K562 (cell line): Measurements from ENCODE around the gene MCCD1. TPM values are rescaled to one million over a fixed set of nuclear protein-coding genes. Genes with fewer than 3 reads are reported as not detected.
A peak's percentile ranks its signal among the peaks of the same experiment; 100 is the strongest.

Experiments used
- ADNP ChIP-seq: fragments of 200-800 bp; sonication (Bioruptor generic); IDR thresholded peaks from 2 replicates; pipeline ENCODE4 v1.6.1; 2016; ENCODE audit warnings: missing genetic modification characterization, missing compliant biosample characterization
- FIP1L1 ChIP-seq: fragments of 200-400 bp; formaldehyde crosslinking; IDR thresholded peaks from 2 replicates; pipeline ENCODE4 v1.6.1; 2018; ENCODE audit warnings: mild to moderate bottlenecking, low read depth, low read length; ENCODE audit not compliant: poor library complexity, severe bottlenecking
- HES1 ChIP-seq: fragments of 450-650 bp; IDR thresholded peaks from 2 replicates; pipeline ENCODE4 v1.6.1; 2016; ENCODE audit warnings: low read depth, mild to moderate bottlenecking, moderate library complexity
- MCM5 ChIP-seq: fragments of 450-650 bp; IDR thresholded peaks from 2 replicates; pipeline ENCODE4 v1.6.1; 2016; ENCODE audit warnings: low read depth
- MLX ChIP-seq, 2 experiments: fragments of 450-650 bp in 1 of 2; sonication (generic) in 1 of 2; formaldehyde crosslinking; conservative IDR thresholded peaks; 2 replicates each; pipeline versions ENCODE4 v1.4.0 to v1.8.1; 2020 to 2022; ENCODE audit warnings: mild to moderate bottlenecking in 1 of 2, missing genetic modification reagents in 1 of 2
- MYNN ChIP-seq, 2 experiments: sonication (generic); formaldehyde crosslinking in 1 of 2; IDR thresholded peaks; 2 replicates each; pipeline versions ENCODE4 v1.5.0 to v1.6.1; 2016 to 2020; ENCODE audit warnings: antibody characterized with exemption in 1 of 2, missing genetic modification reagents in 1 of 2
- PHB2 ChIP-seq: fragments of 450-650 bp; IDR thresholded peaks from 2 replicates; pipeline ENCODE4 v1.6.1; 2017; ENCODE audit warnings: low read depth
- RBM17 ChIP-seq: fragments of 200-400 bp; formaldehyde crosslinking; IDR thresholded peaks from 2 replicates; pipeline ENCODE4 v1.6.1; 2017; ENCODE audit warnings: low read depth, mild to moderate bottlenecking, low read length, borderline replicate concordance
- SNRNP70 ChIP-seq: fragments of 200-400 bp; formaldehyde crosslinking; optimal IDR thresholded peaks from 2 replicates; pipeline ENCODE3; 2017; ENCODE audit warnings: low read depth, low read length
- TRIM24 ChIP-seq, 2 experiments: fragments of 450-650 bp; IDR thresholded peaks; 2 replicates each; pipeline ENCODE4 v1.6.1; 2016
- U2AF1 ChIP-seq: fragments of 200-400 bp; formaldehyde crosslinking; optimal IDR thresholded peaks from 2 replicates; pipeline ENCODE3; 2017; ENCODE audit warnings: mild to moderate bottlenecking, low read depth, low read length, moderate library complexity
- ZNF184 ChIP-seq: sonication (generic); formaldehyde crosslinking; IDR thresholded peaks from 2 replicates; pipeline ENCODE4 v1.5.0; 2020; ENCODE audit warnings: missing genetic modification reagents
- ZNF41 ChIP-seq: fragments of 250-450 bp; sonication (Bioruptor Pico); conservative IDR thresholded peaks from 2 replicates; pipeline ENCODE4 v1.4.0; 2020; ENCODE audit warnings: mild to moderate bottlenecking
- ZNF436 ChIP-seq: fragments of 250-450, 450-650 bp; sonication (Bioruptor Pico); formaldehyde crosslinking; IDR thresholded peaks from 2 replicates; pipeline ENCODE4 v1.7.0; 2020; ENCODE audit warnings: mild to moderate bottlenecking
- ZNF764 ChIP-seq: fragments of 250-450 bp; sonication (Bioruptor Pico); IDR thresholded peaks from 2 replicates; pipeline ENCODE4 v1.4.0; 2020; ENCODE audit warnings: low read depth, mild to moderate bottlenecking, moderate library complexity
- polyA plus RNA-seq, 8 experiments: library from polyadenylated mRNA; depleted of rRNA in 4 of 8; stranded (reverse) in 5 of 8; unstranded in 3 of 8; fragments of >200 nt; fragmentation: Nextera tagmentation in 2 of 8; fragmentation: Illumina TruSeq in 1 of 8; extraction: Ambion mirVana in 2 of 8; extraction: Trizol in 1 of 8; gene quantifications; 2 replicates each; pipeline versions ENCODE4 v1.2.1 to v1.2.3, GENCODE V29; 2011 to 2014; ENCODE audit warnings: inconsistent platforms in 1 of 8, missing spikeins in 1 of 8
- total RNA-seq, 7 experiments: library from RNA; depleted of rRNA in 6 of 7; stranded (reverse); fragments of >200 nt in 6 of 7; fragmentation: Illumina TruSeq in 2 of 7; extraction: Trizol in 2 of 7; gene quantifications; 2 replicates each; pipeline versions ENCODE4 v1.2.1 to v1.2.3, GENCODE V29; 2011 to 2021; ENCODE audit warnings: low replicate concordance in 1 of 7
- TF ChIP-seq, protein P1 (sequence below): sonication (generic); formaldehyde crosslinking; IDR thresholded peaks from 2 replicates; pipeline ENCODE4 v1.8.1; 2022; ENCODE audit warnings: missing genetic modification reagents
- TF ChIP-seq, protein P2 (sequence below): fragments of 250-450 bp; sonication (Bioruptor Pico); IDR thresholded peaks from 2 replicates; pipeline ENCODE4 v1.4.0; 2020; ENCODE audit warnings: mild to moderate bottlenecking, moderate library complexity
- TF ChIP-seq, protein P3 (sequence below): fragments of 450-650 bp; formaldehyde crosslinking; IDR thresholded peaks from 2 replicates; pipeline ENCODE4 v1.4.0; 2020; ENCODE audit warnings: mild to moderate bottlenecking, moderate library complexity
- TF ChIP-seq, protein P4 (sequence below): fragments of 450-650 bp; formaldehyde crosslinking; IDR thresholded peaks from 2 replicates; pipeline ENCODE4 v1.4.0; 2022; ENCODE audit warnings: missing genetic modification characterization

MCCD1 gene
- total and polyA plus RNA-seq, 9 of the 15 experiments (the other 6 are each of a cell fraction or from before 2014, with no cell fraction given) = not detected

DNA sequence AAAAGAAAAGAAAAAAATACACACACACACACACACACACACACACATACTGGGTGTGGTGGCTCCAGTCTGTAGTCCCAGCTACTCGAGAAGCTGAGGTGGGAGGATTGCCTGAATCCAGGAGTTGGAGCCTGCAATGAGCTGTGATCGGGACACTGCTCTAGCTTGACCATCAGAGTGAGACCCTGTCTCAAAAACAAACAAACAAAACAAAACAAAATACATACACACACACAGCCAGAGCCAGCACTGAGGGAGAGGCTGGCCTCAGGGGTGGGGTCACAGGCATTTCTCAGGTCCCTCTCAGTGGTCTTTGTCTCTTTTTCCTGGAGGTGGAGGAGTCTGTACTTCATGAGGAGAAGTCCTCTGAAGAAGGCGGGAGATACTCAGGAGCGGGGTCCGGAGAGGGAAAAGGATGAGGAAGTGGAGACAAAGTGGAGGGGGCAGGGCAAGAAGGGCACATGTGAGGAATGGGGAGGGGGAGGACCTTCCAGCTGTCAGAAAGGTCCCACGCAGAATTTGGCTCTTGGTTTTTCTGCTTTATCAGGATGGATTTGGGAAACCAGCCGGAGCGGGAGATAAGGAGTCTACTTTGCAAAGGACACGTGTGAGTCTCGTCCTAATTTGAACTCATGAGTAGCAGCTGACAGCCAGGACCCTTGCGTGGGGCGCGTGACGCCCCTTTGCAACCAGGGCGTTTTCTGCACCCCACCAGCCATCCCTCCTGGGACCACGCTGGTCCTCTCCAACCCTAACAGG lies 38.5 kb upstream of the MCCD1 start (continued):
- no peak for TF ChIP-seq RBM17
- TF ChIP-seq MCM5 = no peak
- TF ChIP-seq TRIM24 (IDR thresholded peaks at IDR 0.05) = peak; percentile 63 to 64; a peak in 3 of 4 replicates
- TF ChIP-seq HES1 = no peak
- TF ChIP-seq SNRNP70 = no peak
- TF ChIP-seq MYNN (IDR thresholded peaks at IDR 0.05) = no peak
- TF ChIP-seq MYNN (CRISPR knock-in tag; IDR thresholded peaks at IDR 0.05) = no peak
- TF ChIP-seq, protein P1, sequence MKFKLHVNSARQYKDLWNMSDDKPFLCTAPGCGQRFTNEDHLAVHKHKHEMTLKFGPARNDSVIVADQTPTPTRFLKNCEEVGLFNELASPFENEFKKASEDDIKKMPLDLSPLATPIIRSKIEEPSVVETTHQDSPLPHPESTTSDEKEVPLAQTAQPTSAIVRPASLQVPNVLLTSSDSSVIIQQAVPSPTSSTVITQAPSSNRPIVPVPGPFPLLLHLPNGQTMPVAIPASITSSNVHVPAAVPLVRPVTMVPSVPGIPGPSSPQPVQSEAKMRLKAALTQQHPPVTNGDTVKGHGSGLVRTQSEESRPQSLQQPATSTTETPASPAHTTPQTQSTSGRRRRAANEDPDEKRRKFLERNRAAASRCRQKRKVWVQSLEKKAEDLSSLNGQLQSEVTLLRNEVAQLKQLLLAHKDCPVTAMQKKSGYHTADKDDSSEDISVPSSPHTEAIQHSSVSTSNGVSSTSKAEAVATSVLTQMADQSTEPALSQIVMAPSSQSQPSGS (CRISPR knock-in tag) = no peak
- TF ChIP-seq U2AF1 = no peak
- TF ChIP-seq, protein P2, sequence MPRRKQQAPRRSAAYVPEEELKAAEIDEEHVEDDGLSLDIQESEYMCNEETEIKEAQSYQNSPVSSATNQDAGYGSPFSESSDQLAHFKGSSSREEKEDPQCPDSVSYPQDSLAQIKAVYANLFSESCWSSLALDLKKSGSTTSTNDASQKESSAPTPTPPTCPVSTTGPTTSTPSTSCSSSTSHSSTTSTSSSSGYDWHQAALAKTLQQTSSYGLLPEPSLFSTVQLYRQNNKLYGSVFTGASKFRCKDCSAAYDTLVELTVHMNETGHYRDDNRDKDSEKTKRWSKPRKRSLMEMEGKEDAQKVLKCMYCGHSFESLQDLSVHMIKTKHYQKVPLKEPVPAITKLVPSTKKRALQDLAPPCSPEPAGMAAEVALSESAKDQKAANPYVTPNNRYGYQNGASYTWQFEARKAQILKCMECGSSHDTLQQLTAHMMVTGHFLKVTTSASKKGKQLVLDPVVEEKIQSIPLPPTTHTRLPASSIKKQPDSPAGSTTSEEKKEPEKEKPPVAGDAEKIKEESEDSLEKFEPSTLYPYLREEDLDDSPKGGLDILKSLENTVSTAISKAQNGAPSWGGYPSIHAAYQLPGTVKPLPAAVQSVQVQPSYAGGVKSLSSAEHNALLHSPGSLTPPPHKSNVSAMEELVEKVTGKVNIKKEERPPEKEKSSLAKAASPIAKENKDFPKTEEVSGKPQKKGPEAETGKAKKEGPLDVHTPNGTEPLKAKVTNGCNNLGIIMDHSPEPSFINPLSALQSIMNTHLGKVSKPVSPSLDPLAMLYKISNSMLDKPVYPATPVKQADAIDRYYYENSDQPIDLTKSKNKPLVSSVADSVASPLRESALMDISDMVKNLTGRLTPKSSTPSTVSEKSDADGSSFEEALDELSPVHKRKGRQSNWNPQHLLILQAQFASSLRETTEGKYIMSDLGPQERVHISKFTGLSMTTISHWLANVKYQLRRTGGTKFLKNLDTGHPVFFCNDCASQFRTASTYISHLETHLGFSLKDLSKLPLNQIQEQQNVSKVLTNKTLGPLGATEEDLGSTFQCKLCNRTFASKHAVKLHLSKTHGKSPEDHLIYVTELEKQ (CRISPR knock-in tag) = no peak
- TF ChIP-seq, protein P3, sequence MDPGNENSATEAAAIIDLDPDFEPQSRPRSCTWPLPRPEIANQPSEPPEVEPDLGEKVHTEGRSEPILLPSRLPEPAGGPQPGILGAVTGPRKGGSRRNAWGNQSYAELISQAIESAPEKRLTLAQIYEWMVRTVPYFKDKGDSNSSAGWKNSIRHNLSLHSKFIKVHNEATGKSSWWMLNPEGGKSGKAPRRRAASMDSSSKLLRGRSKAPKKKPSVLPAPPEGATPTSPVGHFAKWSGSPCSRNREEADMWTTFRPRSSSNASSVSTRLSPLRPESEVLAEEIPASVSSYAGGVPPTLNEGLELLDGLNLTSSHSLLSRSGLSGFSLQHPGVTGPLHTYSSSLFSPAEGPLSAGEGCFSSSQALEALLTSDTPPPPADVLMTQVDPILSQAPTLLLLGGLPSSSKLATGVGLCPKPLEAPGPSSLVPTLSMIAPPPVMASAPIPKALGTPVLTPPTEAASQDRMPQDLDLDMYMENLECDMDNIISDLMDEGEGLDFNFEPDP = no peak
- TF ChIP-seq PHB2 = no peak
- TF ChIP-seq FIP1L1 = no peak
- no peak for TF ChIP-seq ZNF436 (CRISPR knock-in tag)
- TF ChIP-seq ZNF764 = no peak
- TF ChIP-seq ZNF184 (CRISPR knock-in tag) = no peak
- no peak for TF ChIP-seq ZNF41 (CRISPR knock-in tag)
- no peak for TF ChIP-seq MLX (CRISPR knock-in tag; conservative IDR thresholded peaks at IDR 0.05)
- TF ChIP-seq, protein P4, sequence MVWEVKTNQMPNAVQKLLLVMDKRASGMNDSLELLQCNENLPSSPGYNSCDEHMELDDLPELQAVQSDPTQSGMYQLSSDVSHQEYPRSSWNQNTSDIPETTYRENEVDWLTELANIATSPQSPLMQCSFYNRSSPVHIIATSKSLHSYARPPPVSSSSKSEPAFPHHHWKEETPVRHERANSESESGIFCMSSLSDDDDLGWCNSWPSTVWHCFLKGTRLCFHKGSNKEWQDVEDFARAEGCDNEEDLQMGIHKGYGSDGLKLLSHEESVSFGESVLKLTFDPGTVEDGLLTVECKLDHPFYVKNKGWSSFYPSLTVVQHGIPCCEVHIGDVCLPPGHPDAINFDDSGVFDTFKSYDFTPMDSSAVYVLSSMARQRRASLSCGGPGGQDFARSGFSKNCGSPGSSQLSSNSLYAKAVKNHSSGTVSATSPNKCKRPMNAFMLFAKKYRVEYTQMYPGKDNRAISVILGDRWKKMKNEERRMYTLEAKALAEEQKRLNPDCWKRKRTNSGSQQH = no peak
- TF ChIP-seq ADNP (tag) = no peak
